H1 (cell line): ENCODE data around the gene PTX3. TPM values are rescaled to one million over a fixed set of nuclear protein-coding genes. Genes with fewer than 3 reads are reported as not detected.

ENCODE experiments used
- CTCF ChIA-PET: fragments of 300-600 bp; sonication (Branson Sonifier 250); formaldehyde crosslinking; loops from one replicate; lab custom pipeline; 2021; ENCODE audit not compliant: partially characterized antibody; lab: Charles Lee
- POLR2A ChIA-PET: fragments of 300-600 bp; sonication (Branson Sonifier 250); formaldehyde crosslinking; loops from one replicate; lab custom pipeline; 2021; ENCODE audit warnings: inconsistent platforms; ENCODE audit not compliant: partially characterized antibody; lab: Charles Lee
- DNase-seq, 2 experiments: peaks; one replicate each; pipeline versions ENCODE4 v3.0.0 to v3.0.0-alpha.2; 2010 to 2022; ENCODE audit warnings: low spot score in 2 of 2, low read depth in 1 of 2, mixed read lengths in 1 of 2
- FAIRE-seq: peaks from 2 replicates; lab custom pipeline; 2011; peaks lifted over from hg19 to GRCh38; lab: Jason Lieb, UNC
- H2AFZ ChIP-seq: 2 replicates; pipeline ENCODE4 v1.8.1; 2012; ENCODE audit warnings: low read length, inconsistent platforms
- H2AK5ac ChIP-seq: 2 replicates; pipeline ENCODE4 v1.6.1; 2013; ENCODE audit warnings: low read depth, low read length
- H2BK120ac ChIP-seq: replicated peaks from 2 replicates; pipeline ENCODE3; 2013; ENCODE audit warnings: low read depth, low read length, inconsistent platforms
- H2BK12ac ChIP-seq: 2 replicates; pipeline ENCODE4 v1.6.1; 2013; ENCODE audit warnings: low read depth, low read length
- H2BK15ac ChIP-seq: 2 replicates; pipeline ENCODE4 v1.6.1; 2013; ENCODE audit warnings: low read length
- H2BK20ac ChIP-seq: 2 replicates; pipeline ENCODE4 v1.6.1; 2013; ENCODE audit warnings: low read length
- H2BK5ac ChIP-seq: 2 replicates; pipeline ENCODE4 v1.6.1; 2013; ENCODE audit warnings: low read depth, low read length
- H3K14ac ChIP-seq: 2 replicates; pipeline ENCODE4 v1.6.1; 2013; ENCODE audit warnings: inconsistent platforms; ENCODE audit not compliant: insufficient read length
- H3K18ac ChIP-seq: 2 replicates; pipeline ENCODE4 v1.6.1; 2013; ENCODE audit warnings: low read length; ENCODE audit errors: extremely low read depth
- H3K23ac ChIP-seq: 2 replicates; pipeline ENCODE4 v1.6.1; 2013; ENCODE audit warnings: inconsistent platforms; ENCODE audit not compliant: insufficient read length
- H3K23me2 ChIP-seq: 2 replicates; pipeline ENCODE4 v1.6.1; 2013; ENCODE audit warnings: low read depth, low read length
- H3K27ac ChIP-seq: 2 replicates; pipeline ENCODE4 v1.6.1; 2011; ENCODE audit warnings: low read depth, low read length, inconsistent platforms
- H3K27me3 ChIP-seq, 4 experiments: replicated peaks in 1 of 4; 1 replicate in 1 of 4; 2 replicates in 3 of 4; pipeline versions ENCODE4 v1.6.1 to v1.8.1; 2011 to 2013; ENCODE audit warnings: low read length in 3 of 4, mild to moderate bottlenecking in 3 of 4, inconsistent platforms in 2 of 4, mixed read lengths in 2 of 4, moderate library complexity in 1 of 4; ENCODE audit not compliant: control insufficient read depth in 3 of 4, insufficient read depth in 3 of 4; ENCODE audit errors: extremely low read depth in 1 of 4
- H3K36me3 ChIP-seq, 4 experiments: 2 replicates each; pipeline versions ENCODE4 v1.6.1 to v1.8.1; 2011 to 2013; ENCODE audit warnings: mild to moderate bottlenecking in 4 of 4, low read length in 3 of 4, moderate library complexity in 2 of 4, control low read depth in 1 of 4, inconsistent platforms in 1 of 4; ENCODE audit not compliant: insufficient read depth in 4 of 4, control insufficient read depth in 2 of 4
- H3K4ac ChIP-seq: replicated peaks from 2 replicates; pipeline ENCODE3; 2013; ENCODE audit warnings: low read length, low read depth, mixed read lengths, inconsistent platforms; ENCODE audit not compliant: insufficient read length
- H3K4me1 ChIP-seq, 4 experiments: replicated peaks in 1 of 4; 1 replicate in 1 of 4; 2 replicates in 3 of 4; pipeline versions ENCODE4 v1.6.1 to v1.8.1; 2011 to 2013; ENCODE audit warnings: low read length in 3 of 4, inconsistent platforms in 2 of 4, mixed read lengths in 1 of 4; ENCODE audit not compliant: insufficient read depth in 4 of 4, control insufficient read depth in 3 of 4
- H3K4me2 ChIP-seq, 2 experiments: 2 replicates each; pipeline versions ENCODE4 v1.6.1 to v1.8.1; 2011 to 2013; ENCODE audit warnings: low read depth in 2 of 2, low read length in 2 of 2, control low read depth in 1 of 2, inconsistent platforms in 1 of 2, mild to moderate bottlenecking in 1 of 2; ENCODE audit not compliant: insufficient read depth in 1 of 2
- H3K4me3 ChIP-seq, 4 experiments: fragments of 200-600, 300-600 bp in 1 of 4; sonication (generic), shearing (Covaris generic), sonication (Bioruptor Twin) in 1 of 4; 2 replicates each; pipeline versions ENCODE4 v1.5.1 to v1.8.1; 2011 to 2016; ENCODE audit warnings: low read length in 4 of 4, low read depth in 3 of 4, control low read depth in 2 of 4, inconsistent platforms in 2 of 4, mild to moderate bottlenecking in 2 of 4, mixed read lengths in 1 of 4, moderate library complexity in 1 of 4; ENCODE audit not compliant: insufficient read depth in 2 of 4; ENCODE audit errors: extremely low read depth in 1 of 4
- H3K56ac ChIP-seq: replicated peaks from 2 replicates; pipeline ENCODE3; 2013; ENCODE audit warnings: low read depth, mild to moderate bottlenecking, mixed read lengths, low read length, inconsistent platforms; ENCODE audit not compliant: insufficient read length
- H3K79me1 ChIP-seq: 2 replicates; pipeline ENCODE4 v1.6.1; 2013; ENCODE audit warnings: low read depth, low read length, control low read depth
- H3K79me2 ChIP-seq, 2 experiments: 2 replicates each; pipeline versions ENCODE4 v1.6.1 to v1.8.1; 2012 to 2013; ENCODE audit warnings: low read length in 2 of 2, mild to moderate bottlenecking in 2 of 2, inconsistent platforms in 1 of 2; ENCODE audit not compliant: insufficient read depth in 2 of 2, control insufficient read depth in 1 of 2
- H3K9ac ChIP-seq, 4 experiments: replicated peaks in 1 of 4; 1 replicate in 1 of 4; 2 replicates in 3 of 4; pipeline versions ENCODE4 v1.6.1 to v1.8.1; 2011 to 2013; ENCODE audit warnings: low read depth in 3 of 4, low read length in 3 of 4, control low read depth in 2 of 4, mild to moderate bottlenecking in 2 of 4, moderate library complexity in 2 of 4, inconsistent platforms in 1 of 4; ENCODE audit errors: extremely low read depth in 1 of 4
- H3K9me3 ChIP-seq, 2 experiments: 2 replicates each; pipeline versions ENCODE4 v1.6.1 to v1.8.1; 2012 to 2013; ENCODE audit warnings: mild to moderate bottlenecking in 2 of 2, moderate library complexity in 2 of 2, control low read depth in 1 of 2, inconsistent platforms in 1 of 2, low read depth in 1 of 2, low read length in 1 of 2, mixed read lengths in 1 of 2; ENCODE audit not compliant: insufficient read depth in 2 of 2
- H4K20me1 ChIP-seq, 2 experiments: replicated peaks in 1 of 2; 2 replicates each; pipeline versions ENCODE3 to v1.8.1; 2011 to 2013; ENCODE audit warnings: inconsistent platforms in 2 of 2, low read length in 2 of 2, mild to moderate bottlenecking in 1 of 2; ENCODE audit not compliant: insufficient read depth in 2 of 2, control insufficient read depth in 1 of 2
- H4K5ac ChIP-seq: 2 replicates; pipeline ENCODE4 v1.6.1; 2013; ENCODE audit warnings: low read length, low read depth, mixed read lengths, inconsistent platforms; ENCODE audit not compliant: insufficient read length
- H4K8ac ChIP-seq: 2 replicates; pipeline ENCODE4 v1.8.0; 2013; ENCODE audit warnings: mild to moderate bottlenecking, moderate library complexity, low read length, inconsistent platforms; ENCODE audit not compliant: insufficient read depth; ENCODE audit errors: extremely low read depth
- H4K91ac ChIP-seq: replicated peaks from 2 replicates; pipeline ENCODE3; 2013; ENCODE audit warnings: low read length, mixed read lengths, inconsistent platforms; ENCODE audit not compliant: insufficient read length
- CTBP2 ChIP-seq: IDR thresholded peaks from 2 replicates; pipeline ENCODE4 v1.7.0; 2011; ENCODE audit warnings: borderline replicate concordance, mild to moderate bottlenecking, moderate library complexity, mixed read lengths, low read length; ENCODE audit not compliant: insufficient read depth, insufficient read length
- HDAC6 ChIP-seq: IDR thresholded peaks from one replicate; pipeline ENCODE4 v1.7.1; 2012; ENCODE audit warnings: low read depth, mild to moderate bottlenecking, inconsistent platforms, low read length, moderate library complexity
- MAFK ChIP-seq: IDR thresholded peaks from 2 replicates; pipeline ENCODE4 v1.6.1; 2012; ENCODE audit warnings: low read depth, mild to moderate bottlenecking, improper control_type of control experiment, low read length
- NANOG ChIP-seq: IDR thresholded peaks from 2 replicates; pipeline ENCODE4 v1.6.1; 2011; ENCODE audit warnings: low read length, low read depth, mild to moderate bottlenecking, inconsistent platforms; ENCODE audit not compliant: insufficient read depth, poor library complexity, severe bottlenecking
- RFX5 ChIP-seq: IDR thresholded peaks from 2 replicates; pipeline ENCODE4 v1.6.1; 2011; ENCODE audit warnings: low read depth, low read length, improper control_type of control experiment, borderline replicate concordance
- RXRA ChIP-seq: IDR thresholded peaks from 2 replicates; pipeline ENCODE4 v1.6.1; 2011; ENCODE audit warnings: low read depth, mild to moderate bottlenecking, low read length, moderate library complexity; ENCODE audit not compliant: insufficient read depth
- SP4 ChIP-seq: IDR thresholded peaks from 2 replicates; pipeline ENCODE4 v1.6.1; 2012; ENCODE audit warnings: low read length, inconsistent platforms
- TEAD4 ChIP-seq: IDR thresholded peaks from 2 replicates; pipeline ENCODE4 v1.6.1; 2012; ENCODE audit warnings: low read depth, low read length, inconsistent platforms, mixed read lengths
- polyA plus RNA-seq, 7 experiments: library from polyadenylated mRNA; depleted of rRNA in 3 of 7; stranded (reverse) in 5 of 7; unstranded in 2 of 7; fragments of >200 nt in 5 of 7; fragments of 200-250 nt in 2 of 7; gene quantifications; 1 replicate in 5 of 7; 2 replicates in 1 of 7; 4 replicates in 1 of 7; pipeline versions ENCODE4 v1.2.1 to v1.2.3, GENCODE V29; 2011 to 2013; ENCODE audit warnings: missing spikeins in 2 of 7, mixed read lengths in 2 of 7
- total RNA-seq: library from RNA; stranded (reverse); fragmentation: NEBNext Ultra II Directional; extraction: Animal tissue kit (Norgen Biotek cat#: 25700); gene quantifications from 2 replicates; pipeline ENCODE4 v1.2.1, GENCODE V29; 2021

PTX3 gene
- total and polyA plus RNA-seq, 2 of the 8 experiments (the other 6 are each of a cell fraction or from before 2014, with no cell fraction given) = 1.2 to 1.7 TPM

DNA sequence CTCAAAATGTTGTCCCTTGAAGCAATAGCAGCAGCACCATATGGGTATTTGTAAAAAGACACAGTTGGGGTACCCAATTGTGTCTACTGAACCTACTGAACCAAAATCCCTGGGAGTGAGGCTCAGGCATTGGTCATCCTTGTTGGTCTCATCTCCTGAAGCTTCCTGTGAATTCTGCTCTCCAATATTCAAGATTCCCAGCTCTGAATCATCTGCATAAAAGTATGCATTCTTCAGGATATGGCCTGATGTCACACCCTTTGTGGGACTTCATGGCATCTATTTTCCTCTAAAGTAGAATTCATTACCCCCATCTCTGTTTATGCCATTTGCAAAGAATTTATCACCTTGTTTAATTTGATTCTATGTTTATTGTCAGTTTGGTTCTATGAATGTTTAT is 13.3 kb upstream of the PTX3 start:
- POLR2A ChIA-PET = no interaction called here
- FAIRE-seq = no peak
- peaks cover 0 to 4% (median 0%) of the 10 kb centered on the region in 4 experiments; a peak in 1 of 8 replicates for H3K36me3 ChIP-seq
- no peak overlapping the region for H3K9ac ChIP-seq
- H2BK12ac ChIP-seq = no peak overlapping the region
- H2BK5ac ChIP-seq = no peak overlapping the region
- no peak overlapping the region for H3K14ac ChIP-seq
- H3K27ac ChIP-seq = no peak overlapping the region
- no peak overlapping the region for H2BK20ac ChIP-seq
- no peak overlapping the region for H3K4ac ChIP-seq
- no peak overlapping the region for H2AFZ ChIP-seq
- H3K23ac ChIP-seq = no peak overlapping the region
- no peak overlapping the region for H4K91ac ChIP-seq
- no peaks in the 10 kb centered on the region for H3K79me2 ChIP-seq
- no peak overlapping the region for H3K56ac ChIP-seq
- H3K27me3 ChIP-seq = no peaks in the 10 kb centered on the region
- H2AK5ac ChIP-seq = no peak overlapping the region
- CTCF ChIA-PET = no interaction called here
- no peak overlapping the region for H3K4me2 ChIP-seq
- no peak overlapping the region for H4K5ac ChIP-seq
- H3K9me3 ChIP-seq = no peaks in the 10 kb centered on the region
- no peaks in the 10 kb centered on the region for H3K23me2 ChIP-seq
- H3K4me3 ChIP-seq = no peak overlapping the region
- H2BK15ac ChIP-seq = no peak overlapping the region
- H4K8ac ChIP-seq = no peak overlapping the region
- no peak overlapping the region for H2BK120ac ChIP-seq
- no peaks in the 10 kb centered on the region for H3K79me1 ChIP-seq
- no peaks in the 10 kb centered on the region for H3K4me1 ChIP-seq
- H3K18ac ChIP-seq = no peak overlapping the region
- no peak for DNase-seq
- H4K20me1 ChIP-seq = peaks cover 0 to 2% of the 10 kb centered on the region in 2 experiments
- TF ChIP-seq HDAC6 (no peak), NANOG (no peak), TEAD4 (no peak), RFX5 (no peak), SP4 (no peak), CTBP2 (no peak), MAFK (no peak), RXRA (no peak)
